Psoas muscle (tissue), 8 donors: ENCODE measurements around the gene CCDC6. TPM values are rescaled to one million over a fixed set of nuclear protein-coding genes. Genes with fewer than 3 reads are reported as not detected.

Experiments used
- ATAC-seq, 4 donors: fragments of 200-7000 bp; cut with Tn5 transposase; one replicate each; pipeline ENCODE4 v1.9.1; 2020; ENCODE audit warnings: moderate library complexity in 3 of 4, mild to moderate bottlenecking in 2 of 4
- DNase-seq, 2 donors: peaks; one replicate each; pipeline ENCODE4 v3.0.0-alpha.2; 2020
- H3K27ac ChIP-seq: fragments of 200-600 bp; one replicate; pipeline ENCODE4 v1.8.0; 2022
- H3K27me3 ChIP-seq, 3 donors: fragments of 200-600 bp in 1 of 3; one replicate each; pipeline versions ENCODE4 v1.6.1 to v1.8.0; 2013 to 2022; ENCODE audit warnings: low read length in 2 of 3, mild to moderate bottlenecking in 2 of 3, moderate library complexity in 1 of 3; ENCODE audit not compliant: insufficient read depth in 3 of 3
- H3K36me3 ChIP-seq, 2 donors: fragments of 200-600 bp in 1 of 2; one replicate each; pipeline versions ENCODE4 v1.6.1 to v1.8.0; 2013 to 2022; ENCODE audit warnings: low read depth in 1 of 2, mild to moderate bottlenecking in 1 of 2, moderate library complexity in 1 of 2; ENCODE audit not compliant: insufficient read depth in 1 of 2
- H3K4me1 ChIP-seq: fragments of 200-600 bp; one replicate; pipeline ENCODE4 v1.8.0; 2022
- H3K4me3 ChIP-seq: fragments of 200-600 bp; one replicate; pipeline ENCODE4 v1.8.0; 2022; ENCODE audit warnings: mild to moderate bottlenecking
- H3K9me3 ChIP-seq: fragments of 200-600 bp; one replicate; pipeline ENCODE4 v1.8.0; 2022
- CTCF ChIP-seq: fragments of 200-600 bp; IDR thresholded peaks from one replicate; pipeline ENCODE4 v1.8.0; 2022; ENCODE audit warnings: antibody characterized with exemption
- WGBS, 3 donors: extraction: QIAGEN DNeasy Blood & Tissue Kit; methylation state at CpG; one replicate each; pipeline versions ENCODE4 v1.1.6 to v1.1.7; 2013; 5-methylcytosine and 5-hydroxymethylcytosine counted together
- intact Hi-C, 2 donors: fragments of 100-400 bp; cut with DNase I; formaldehyde crosslinking; loops; one replicate each; pipeline versions ENCODE4 v1.11.0 to v1.14.2; 2022
- polyA plus RNA-seq, 3 donors: library from polyadenylated mRNA; stranded (reverse); fragments of 200-250 nt; gene quantifications; one replicate each; pipeline ENCODE4 v1.2.3, GENCODE V29; 2013
- total RNA-seq, 4 donors: library from RNA; stranded (reverse); fragmentation: NEBNext Ultra II Directional in 2 of 4; extraction: Animal tissue kit (Norgen Biotek cat#: 25700) in 2 of 4; gene quantifications; one replicate each; pipeline versions ENCODE4 v1.2.1 to v1.2.4, GENCODE V29; 2021 to 2023
- donor health status: healthy with polysubstance abuse.
- donor health status: DM: no; HTN: no; CAD: no; lungs with moderate emphysema.
- donor health status: Bipolar disorder and iron deficiency.
- donor health status: healthy.
- donor health status: DM: yes; HTN: yes; CAD: no.
- donor health status: DM: no; HTN: no; CAD: no.
- donor health status: DM: no; HTN: no; CAD: no.
- donor health status: DM: yes; HTN: yes; CAD: no.

CCDC6 gene
- total and polyA plus RNA-seq, 7 donors, result 9.2 to 40.1 (median 16.2) TPM

- DNase-seq (no peak), ATAC-seq (no peak)
- no peaks in the 10 kb centered on the region for H3K9me3 ChIP-seq
- no peak overlapping the region for H3K27ac ChIP-seq
- WGBS, 3 donors, result 82 to 86% (median 82%) methylated on average over 3 of the region's 3 CpGs
- peaks cover 33% of the 10 kb centered on the region for H3K4me1 ChIP-seq
- TF ChIP-seq CTCF, result no peak
- intact Hi-C loops, result no loop called here
- no peaks in the 10 kb centered on the region for H3K27me3 ChIP-seq
- H3K36me3 ChIP-seq, result no peaks in the 10 kb centered on the region
- H3K4me3 ChIP-seq, result no peak overlapping the region
Observed at GRCh38 chr10:59857921-59858320, 48.4 kb downstream of the CCDC6 start.

GRCh38 chr10:59857049-59857448 is 49.3 kb downstream of the CCDC6 start:
- no peak for TF ChIP-seq CTCF

GRCh38 chr10:59856104-59856503 is 50.3 kb downstream of the CCDC6 start:
- ATAC-seq (no peak), DNase-seq (no peak)
- Histone ChIP-seq H3K4me3 (no peak overlapping the region), H3K4me1 (peaks cover 33% of the 10 kb centered on the region), H3K9me3 (no peaks in the 10 kb centered on the region), H3K27ac (no peak overlapping the region), H3K36me3 (peaks cover 0 to 13% of the 10 kb centered on the region in 2 donors), H3K27me3 (no peaks in the 10 kb centered on the region)
- WGBS, 3 donors, result 69 to 77% (median 71%) methylated on average over 3 of the region's 3 CpGs
- intact Hi-C loops, result no loop called here
- TF ChIP-seq CTCF, result no peak

More at GRCh38 chr10:59857049-59857448, 49.3 kb downstream of the CCDC6 start:
- no peak overlapping the region for H3K4me3 ChIP-seq
- H3K4me1 ChIP-seq, result peaks cover 33% of the 10 kb centered on the region
- intact Hi-C loops, result no loop called here
- no peaks in the 10 kb centered on the region for H3K9me3 ChIP-seq
- peaks cover 0 to 3% of the 10 kb centered on the region in 2 donors for H3K36me3 ChIP-seq
- no peak overlapping the region for H3K27ac ChIP-seq
- H3K27me3 ChIP-seq, result no peaks in the 10 kb centered on the region
- DNase-seq, result no peak
- no peak for ATAC-seq
- WGBS, 3 donors, result 49 to 66% (median 57%) methylated on average over 3 of the region's 3 CpGs

- intact Hi-C loops, result loop anchor here in 1 of 2 donors (5.0 kb wide), 1 partner anchor 53 kb away; the partner anchor contains the start of gene CCDC6
- peaks cover 33% of the 10 kb centered on the region for H3K4me1 ChIP-seq
- 86 to 88% (median 86%) methylated on average over 4 of the region's 4 CpGs for WGBS, 3 donors
Observed at GRCh38 chr10:59854571-59854970, 51.8 kb downstream of the CCDC6 start.

More at GRCh38 chr10:59854571-59854970, 51.8 kb downstream of the CCDC6 start:
- no peak for DNase-seq
- no peak for TF ChIP-seq CTCF
- H3K27ac ChIP-seq, result no peak overlapping the region
- no peak for ATAC-seq
- H3K36me3 ChIP-seq, result peaks cover 0 to 18% of the 10 kb centered on the region in 2 donors
- no peaks in the 10 kb centered on the region for H3K27me3 ChIP-seq
- no peaks in the 10 kb centered on the region for H3K9me3 ChIP-seq
- H3K4me3 ChIP-seq, result no peak overlapping the region
